ENCODE measurements around the gene AIFM3. TPM values are rescaled to one million over a fixed set of nuclear protein-coding genes. Genes with fewer than 3 reads are reported as not detected.
A peak's percentile ranks its signal among the peaks of the same experiment; 100 is the strongest.

AIFM3 gene
- total and polyA plus RNA-seq, 2 of the 13 experiments (the other 11 are each of a cell fraction or from before 2014, with no cell fraction given): 9.0 to 15.3 TPM

DNA sequence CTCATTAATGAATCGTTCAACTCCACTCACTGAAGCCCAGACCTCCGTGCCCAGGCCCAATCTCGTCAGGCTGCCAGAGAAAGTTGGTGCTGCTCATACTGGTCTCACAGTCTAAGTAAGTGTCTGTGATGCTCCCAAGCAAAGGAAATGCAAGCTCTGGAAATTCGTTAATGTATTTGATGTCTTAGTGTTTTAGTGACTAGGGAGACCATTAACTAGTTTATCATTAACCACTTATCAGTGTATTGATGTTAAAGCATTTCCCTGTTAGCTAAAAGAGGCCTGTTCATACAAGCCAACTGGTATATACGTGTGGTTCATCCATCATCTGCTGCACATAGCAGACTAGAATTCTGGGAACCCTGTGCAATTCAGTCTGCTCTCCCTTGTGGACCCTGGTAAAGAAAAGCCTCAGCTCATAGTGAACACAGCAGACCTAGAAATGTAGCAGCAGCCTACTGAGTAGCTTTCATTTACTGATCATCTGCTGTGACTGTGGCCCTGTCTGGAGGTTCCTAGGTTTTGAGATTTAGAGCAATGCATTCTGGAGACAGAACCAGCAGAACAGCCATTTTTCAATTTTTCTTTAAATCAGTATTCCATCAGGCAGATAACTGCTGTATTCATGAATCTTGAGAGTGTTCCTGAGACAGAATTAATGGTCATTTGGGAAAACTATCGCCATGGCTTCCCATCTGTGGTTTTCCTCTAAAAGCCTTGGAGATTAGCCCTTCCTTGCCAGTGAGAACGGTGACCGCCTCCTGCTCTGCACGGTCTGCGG lies 15.7 kb upstream of the AIFM3 start (continued):
- TF ChIP-seq, protein P1, sequence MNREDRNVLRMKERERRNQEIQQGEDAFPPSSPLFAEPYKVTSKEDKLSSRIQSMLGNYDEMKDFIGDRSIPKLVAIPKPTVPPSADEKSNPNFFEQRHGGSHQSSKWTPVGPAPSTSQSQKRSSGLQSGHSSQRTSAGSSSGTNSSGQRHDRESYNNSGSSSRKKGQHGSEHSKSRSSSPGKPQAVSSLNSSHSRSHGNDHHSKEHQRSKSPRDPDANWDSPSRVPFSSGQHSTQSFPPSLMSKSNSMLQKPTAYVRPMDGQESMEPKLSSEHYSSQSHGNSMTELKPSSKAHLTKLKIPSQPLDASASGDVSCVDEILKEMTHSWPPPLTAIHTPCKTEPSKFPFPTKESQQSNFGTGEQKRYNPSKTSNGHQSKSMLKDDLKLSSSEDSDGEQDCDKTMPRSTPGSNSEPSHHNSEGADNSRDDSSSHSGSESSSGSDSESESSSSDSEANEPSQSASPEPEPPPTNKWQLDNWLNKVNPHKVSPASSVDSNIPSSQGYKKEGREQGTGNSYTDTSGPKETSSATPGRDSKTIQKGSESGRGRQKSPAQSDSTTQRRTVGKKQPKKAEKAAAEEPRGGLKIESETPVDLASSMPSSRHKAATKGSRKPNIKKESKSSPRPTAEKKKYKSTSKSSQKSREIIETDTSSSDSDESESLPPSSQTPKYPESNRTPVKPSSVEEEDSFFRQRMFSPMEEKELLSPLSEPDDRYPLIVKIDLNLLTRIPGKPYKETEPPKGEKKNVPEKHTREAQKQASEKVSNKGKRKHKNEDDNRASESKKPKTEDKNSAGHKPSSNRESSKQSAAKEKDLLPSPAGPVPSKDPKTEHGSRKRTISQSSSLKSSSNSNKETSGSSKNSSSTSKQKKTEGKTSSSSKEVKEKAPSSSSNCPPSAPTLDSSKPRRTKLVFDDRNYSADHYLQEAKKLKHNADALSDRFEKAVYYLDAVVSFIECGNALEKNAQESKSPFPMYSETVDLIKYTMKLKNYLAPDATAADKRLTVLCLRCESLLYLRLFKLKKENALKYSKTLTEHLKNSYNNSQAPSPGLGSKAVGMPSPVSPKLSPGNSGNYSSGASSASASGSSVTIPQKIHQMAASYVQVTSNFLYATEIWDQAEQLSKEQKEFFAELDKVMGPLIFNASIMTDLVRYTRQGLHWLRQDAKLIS (CRISPR knock-in tag; IDR thresholded peaks at IDR 0.05): no peak
- TF ChIP-seq, protein P2, sequence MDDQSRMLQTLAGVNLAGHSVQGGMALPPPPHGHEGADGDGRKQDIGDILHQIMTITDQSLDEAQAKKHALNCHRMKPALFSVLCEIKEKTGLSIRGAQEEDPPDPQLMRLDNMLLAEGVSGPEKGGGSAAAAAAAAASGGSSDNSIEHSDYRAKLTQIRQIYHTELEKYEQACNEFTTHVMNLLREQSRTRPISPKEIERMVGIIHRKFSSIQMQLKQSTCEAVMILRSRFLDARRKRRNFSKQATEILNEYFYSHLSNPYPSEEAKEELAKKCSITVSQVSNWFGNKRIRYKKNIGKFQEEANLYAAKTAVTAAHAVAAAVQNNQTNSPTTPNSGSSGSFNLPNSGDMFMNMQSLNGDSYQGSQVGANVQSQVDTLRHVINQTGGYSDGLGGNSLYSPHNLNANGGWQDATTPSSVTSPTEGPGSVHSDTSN (CRISPR knock-in tag; IDR thresholded peaks at IDR 0.05; ENCODE audit: borderline replicate concordance): no peak
- TF ChIP-seq CBX1 (IDR thresholded peaks at IDR 0.05; ENCODE audit: low read depth): no peak
- TF ChIP-seq ZNF17 (CRISPR knock-in tag; IDR thresholded peaks at IDR 0.05): no peak
- TF ChIP-seq NFRKB (IDR thresholded peaks at IDR 0.05): no peak
- no peak for TF ChIP-seq ZNF841 (CRISPR knock-in tag; IDR thresholded peaks at IDR 0.05; ENCODE audit: borderline replicate concordance)
- TF ChIP-seq, protein P3, sequence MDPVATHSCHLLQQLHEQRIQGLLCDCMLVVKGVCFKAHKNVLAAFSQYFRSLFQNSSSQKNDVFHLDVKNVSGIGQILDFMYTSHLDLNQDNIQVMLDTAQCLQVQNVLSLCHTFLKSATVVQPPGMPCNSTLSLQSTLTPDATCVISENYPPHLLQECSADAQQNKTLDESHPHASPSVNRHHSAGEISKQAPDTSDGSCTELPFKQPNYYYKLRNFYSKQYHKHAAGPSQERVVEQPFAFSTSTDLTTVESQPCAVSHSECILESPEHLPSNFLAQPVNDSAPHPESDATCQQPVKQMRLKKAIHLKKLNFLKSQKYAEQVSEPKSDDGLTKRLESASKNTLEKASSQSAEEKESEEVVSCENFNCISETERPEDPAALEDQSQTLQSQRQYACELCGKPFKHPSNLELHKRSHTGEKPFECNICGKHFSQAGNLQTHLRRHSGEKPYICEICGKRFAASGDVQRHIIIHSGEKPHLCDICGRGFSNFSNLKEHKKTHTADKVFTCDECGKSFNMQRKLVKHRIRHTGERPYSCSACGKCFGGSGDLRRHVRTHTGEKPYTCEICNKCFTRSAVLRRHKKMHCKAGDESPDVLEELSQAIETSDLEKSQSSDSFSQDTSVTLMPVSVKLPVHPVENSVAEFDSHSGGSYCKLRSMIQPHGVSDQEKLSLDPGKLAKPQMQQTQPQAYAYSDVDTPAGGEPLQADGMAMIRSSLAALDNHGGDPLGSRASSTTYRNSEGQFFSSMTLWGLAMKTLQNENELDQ (CRISPR knock-in tag; IDR thresholded peaks at IDR 0.05; ENCODE audit: borderline replicate concordance): no peak
- TF ChIP-seq, protein P4, sequence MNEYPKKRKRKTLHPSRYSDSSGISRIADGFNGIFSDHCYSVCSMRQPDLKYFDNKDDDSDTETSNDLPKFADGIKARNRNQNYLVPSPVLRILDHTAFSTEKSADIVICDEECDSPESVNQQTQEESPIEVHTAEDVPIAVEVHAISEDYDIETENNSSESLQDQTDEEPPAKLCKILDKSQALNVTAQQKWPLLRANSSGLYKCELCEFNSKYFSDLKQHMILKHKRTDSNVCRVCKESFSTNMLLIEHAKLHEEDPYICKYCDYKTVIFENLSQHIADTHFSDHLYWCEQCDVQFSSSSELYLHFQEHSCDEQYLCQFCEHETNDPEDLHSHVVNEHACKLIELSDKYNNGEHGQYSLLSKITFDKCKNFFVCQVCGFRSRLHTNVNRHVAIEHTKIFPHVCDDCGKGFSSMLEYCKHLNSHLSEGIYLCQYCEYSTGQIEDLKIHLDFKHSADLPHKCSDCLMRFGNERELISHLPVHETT (CRISPR knock-in tag; conservative IDR thresholded peaks at IDR 0.05): no peak; the same call in 1 of the 2 replicates
- no peak for TF ChIP-seq ZSCAN31 (CRISPR knock-in tag; IDR thresholded peaks at IDR 0.05; ENCODE audit: low read depth)
- TF ChIP-seq KDM6A (CRISPR knock-in tag; IDR thresholded peaks at IDR 0.05; ENCODE audit: low read depth): peak; percentile 52; the same call in 1 of the 2 replicates
- peak; percentile 39 for TF ChIP-seq ZNF792 (CRISPR knock-in tag; IDR thresholded peaks at IDR 0.05)
- no peak for TF ChIP-seq ATF7-NPFF (CRISPR knock-in tag; IDR thresholded peaks at IDR 0.05; ENCODE audit: low read depth)
- no peak for TF ChIP-seq SAFB2 (CRISPR knock-in tag; IDR thresholded peaks at IDR 0.05; ENCODE audit: borderline replicate concordance, low read depth)
- TF ChIP-seq, protein P5, sequence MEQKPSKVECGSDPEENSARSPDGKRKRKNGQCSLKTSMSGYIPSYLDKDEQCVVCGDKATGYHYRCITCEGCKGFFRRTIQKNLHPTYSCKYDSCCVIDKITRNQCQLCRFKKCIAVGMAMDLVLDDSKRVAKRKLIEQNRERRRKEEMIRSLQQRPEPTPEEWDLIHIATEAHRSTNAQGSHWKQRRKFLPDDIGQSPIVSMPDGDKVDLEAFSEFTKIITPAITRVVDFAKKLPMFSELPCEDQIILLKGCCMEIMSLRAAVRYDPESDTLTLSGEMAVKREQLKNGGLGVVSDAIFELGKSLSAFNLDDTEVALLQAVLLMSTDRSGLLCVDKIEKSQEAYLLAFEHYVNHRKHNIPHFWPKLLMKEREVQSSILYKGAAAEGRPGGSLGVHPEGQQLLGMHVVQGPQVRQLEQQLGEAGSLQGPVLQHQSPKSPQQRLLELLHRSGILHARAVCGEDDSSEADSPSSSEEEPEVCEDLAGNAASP (CRISPR knock-in tag; IDR thresholded peaks at IDR 0.05; ENCODE audit: borderline replicate concordance): no peak
- no peak for TF ChIP-seq SP140L (CRISPR knock-in tag; IDR thresholded peaks at IDR 0.05; ENCODE audit: borderline replicate concordance)
- no peak for TF ChIP-seq ZNF615 (CRISPR knock-in tag; IDR thresholded peaks at IDR 0.05; ENCODE audit: borderline replicate concordance)
- no peak for TF ChIP-seq MTA3 (CRISPR knock-in tag; IDR thresholded peaks at IDR 0.05)
- TF ChIP-seq ZFP36 (IDR thresholded peaks at IDR 0.05; ENCODE audit: borderline replicate concordance, low read depth, low read length, partially characterized antibody): no peak
